Measurements from ENCODE around the gene RBFA. TPM values are rescaled to one million over a fixed set of nuclear protein-coding genes. Genes with fewer than 3 reads are reported as not detected.

RBFA gene
- total RNA-seq, 2 donors from 2014 or later = 21.7 to 37.5 TPM

GRCh38 chr18:80074183-80074582, 39.9 kb downstream of the RBFA start:
- DNase-seq (ENCODE audit: low spot score) (no peak), ATAC-seq (ENCODE audit: insufficient number of reproducible peaks, low FRiP score, low read depth) (no peak)
- H3K36me3 ChIP-seq = no peaks in the 10 kb centered on the region
- no peaks in the 10 kb centered on the region for H3K27me3 ChIP-seq (replicated peaks; ENCODE audit: insufficient read depth)
- no peak for TF ChIP-seq CTCF (IDR thresholded peaks at IDR 0.05)
- no peak overlapping the region for H3K27ac ChIP-seq
- H3K4me3 ChIP-seq = no peak overlapping the region
- no peaks in the 10 kb centered on the region for H3K4me1 ChIP-seq (ENCODE audit: control insufficient read depth in 1 of 2, low read depth in 2 of 2)
- H3K9me3 ChIP-seq = no peaks in the 10 kb centered on the region

DNA sequence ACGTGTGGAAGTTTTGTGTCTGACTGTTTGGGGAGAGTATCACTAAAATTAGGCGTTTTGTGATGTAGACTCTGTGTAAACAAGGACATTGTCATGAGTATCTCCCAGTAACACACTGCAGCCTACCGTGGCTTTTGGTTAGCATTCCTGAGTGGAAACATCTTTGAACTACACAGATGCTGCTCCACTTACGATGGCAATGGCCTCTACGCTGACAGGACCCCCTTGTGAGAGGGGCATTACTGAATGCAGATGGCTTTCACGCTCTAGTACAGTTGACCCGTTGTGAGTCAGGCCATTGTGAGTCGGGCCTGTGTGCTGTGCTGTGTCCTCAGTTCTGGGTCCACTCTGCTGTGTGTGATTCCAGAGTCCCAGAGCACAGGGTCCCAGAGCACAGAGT, 40.5 kb downstream of the RBFA start:
- Histone ChIP-seq H3K4me1 (ENCODE audit: control insufficient read depth in 1 of 2, low read depth in 2 of 2) (no peaks in the 10 kb centered on the region), H3K4me3 (no peak overlapping the region), H3K36me3 (no peaks in the 10 kb centered on the region), H3K9me3 (no peaks in the 10 kb centered on the region), H3K27me3 (replicated peaks; ENCODE audit: insufficient read depth) (no peaks in the 10 kb centered on the region), H3K27ac (no peak overlapping the region)
- ATAC-seq (ENCODE audit: insufficient number of reproducible peaks, low FRiP score, low read depth) (no peak), DNase-seq (ENCODE audit: low spot score) (no peak)
- no peak for TF ChIP-seq CTCF (IDR thresholded peaks at IDR 0.05)

DNA sequence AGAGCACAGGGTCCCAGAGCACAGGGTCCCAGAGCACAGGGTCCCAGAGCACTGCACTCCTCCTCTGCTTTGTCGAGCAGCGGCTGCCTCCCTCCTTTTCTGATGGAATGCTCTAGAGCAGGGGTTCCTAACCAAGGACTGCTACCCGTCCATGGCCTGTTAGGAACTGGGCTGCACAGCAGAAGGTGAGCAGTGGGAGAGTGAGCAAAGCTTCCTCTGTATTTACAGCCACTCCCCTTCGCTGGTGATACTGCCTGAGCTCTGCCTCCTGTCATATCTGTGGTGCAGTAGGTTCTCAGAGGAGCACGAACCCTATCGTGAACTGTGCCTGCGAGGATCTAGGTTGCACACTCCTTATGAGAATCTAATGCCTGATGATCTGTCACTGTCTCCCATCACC, 41.7 kb downstream of the RBFA start:
- ATAC-seq (ENCODE audit: insufficient number of reproducible peaks, low FRiP score, low read depth) (no peak), DNase-seq (ENCODE audit: low spot score) (no peak)
- Histone ChIP-seq H3K27me3 (replicated peaks; ENCODE audit: insufficient read depth) (no peaks in the 10 kb centered on the region), H3K4me1 (ENCODE audit: control insufficient read depth in 1 of 2, low read depth in 2 of 2) (no peaks in the 10 kb centered on the region), H3K4me3 (no peak overlapping the region), H3K27ac (no peak overlapping the region), H3K36me3 (no peaks in the 10 kb centered on the region), H3K9me3 (no peaks in the 10 kb centered on the region)
- no peak for TF ChIP-seq CTCF (IDR thresholded peaks at IDR 0.05)

- no peak for DNase-seq (ENCODE audit: low spot score)
Observed at GRCh38 chr18:80076379-80076778, 42.1 kb downstream of the RBFA start.

DNA sequence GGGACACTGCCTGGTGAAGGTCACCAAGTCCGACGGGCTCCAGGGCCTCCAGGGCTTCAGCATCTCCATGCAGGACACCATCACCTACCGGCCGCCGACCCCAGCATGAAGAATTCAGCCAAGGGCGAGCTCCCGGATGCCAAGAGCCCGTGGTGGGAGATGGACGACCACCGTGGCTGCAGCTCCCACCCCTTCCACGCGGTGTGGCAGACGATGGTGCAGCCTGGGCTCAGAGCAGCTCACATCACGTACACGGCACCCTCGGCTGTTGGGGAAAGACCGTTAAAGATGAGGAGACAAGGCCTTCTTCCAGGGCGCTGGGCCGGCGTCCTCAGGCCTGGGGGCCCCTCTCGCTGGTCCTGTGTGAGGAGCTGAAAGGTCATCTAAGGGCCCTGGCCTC, 43.6 kb downstream of the RBFA start:
- DNase-seq (ENCODE audit: low spot score) (no peak), ATAC-seq (ENCODE audit: insufficient number of reproducible peaks, low FRiP score, low read depth) (no peak)
- Histone ChIP-seq H3K9me3 (no peaks in the 10 kb centered on the region), H3K36me3 (no peaks in the 10 kb centered on the region), H3K4me3 (no peak overlapping the region), H3K27ac (no peak overlapping the region), H3K4me1 (ENCODE audit: control insufficient read depth in 1 of 2, low read depth in 2 of 2) (no peaks in the 10 kb centered on the region), H3K27me3 (replicated peaks; ENCODE audit: insufficient read depth) (no peaks in the 10 kb centered on the region)
- TF ChIP-seq CTCF (IDR thresholded peaks at IDR 0.05) = no peak

More at GRCh38 chr18:80076379-80076778, 42.1 kb downstream of the RBFA start:
- Histone ChIP-seq H3K27me3 (replicated peaks; ENCODE audit: insufficient read depth) (no peaks in the 10 kb centered on the region), H3K27ac (no peak overlapping the region), H3K36me3 (no peaks in the 10 kb centered on the region), H3K4me1 (ENCODE audit: control insufficient read depth in 1 of 2, low read depth in 2 of 2) (no peaks in the 10 kb centered on the region), H3K4me3 (no peak overlapping the region), H3K9me3 (no peaks in the 10 kb centered on the region)
- no peak for ATAC-seq (ENCODE audit: insufficient number of reproducible peaks, low FRiP score, low read depth)
- TF ChIP-seq CTCF (IDR thresholded peaks at IDR 0.05) = no peak

Other genes starting within 250 kb of the RBFA start
- 1 to 10 TPM in 1 of 2 donors, not detected in 1; 1.5 TPM for gene KCNG2, start 236.5 kb upstream of the RBFA start, total RNA-seq
- gene SLC66A2, start 82.8 kb upstream of the RBFA start, total RNA-seq = 10 to 100 TPM; 39.1 to 51.2 TPM
- 10 to 100 TPM in 1 of 2 donors, 1 to 10 TPM in 1; 8.5 to 11.6 TPM for gene HSBP1L1, start 69.8 kb upstream of the RBFA start, total RNA-seq
- 10 to 100 TPM; 12.0 to 31.5 TPM for gene TXNL4A, start 45.9 kb upstream of the RBFA start, total RNA-seq
- gene ADNP2, start 74.8 kb downstream of the RBFA start, total RNA-seq = 10 to 100 TPM; 15.6 to 21.6 TPM
- gene PARD6G, start 213.1 kb downstream of the RBFA start, total RNA-seq = 1 to 10 TPM; 3.0 to 4.8 TPM